Mesendoderm (in vitro differentiated cells): ENCODE measurements around the gene TNF.

Source experiments
- DNase-seq: peaks from one replicate; pipeline ENCODE4 v3.0.0; 2013
- H2AK5ac ChIP-seq: 2 replicates; pipeline ENCODE4 v1.6.1; 2013; ENCODE audit warnings: low read length, inconsistent platforms
- H2BK120ac ChIP-seq: 2 replicates; pipeline ENCODE4 v1.6.1; 2013; ENCODE audit warnings: low read depth, mild to moderate bottlenecking, low read length, moderate library complexity, mixed read lengths
- H2BK15ac ChIP-seq: replicated peaks from 2 replicates; pipeline ENCODE4 v1.6.1; 2013; ENCODE audit warnings: low read depth, mild to moderate bottlenecking, moderate library complexity
- H2BK5ac ChIP-seq: 2 replicates; pipeline ENCODE4 v1.6.1; 2013; ENCODE audit warnings: low read length, inconsistent platforms
- H3K18ac ChIP-seq: 2 replicates; pipeline ENCODE4 v1.6.1; 2013; ENCODE audit warnings: mild to moderate bottlenecking, low read length, mixed read lengths
- H3K23ac ChIP-seq: one replicate; pipeline ENCODE4 v1.6.1; 2013; ENCODE audit warnings: low read length
- H3K27ac ChIP-seq: 2 replicates; pipeline ENCODE4 v1.5.1; 2013; ENCODE audit warnings: low read depth, mild to moderate bottlenecking, inconsistent platforms, low read length, moderate library complexity
- H3K27me3 ChIP-seq: 2 replicates; pipeline ENCODE4 v1.6.1; 2013; ENCODE audit warnings: low read length, control low read depth, mild to moderate bottlenecking, inconsistent platforms; ENCODE audit not compliant: insufficient read depth, poor library complexity
- H3K36me3 ChIP-seq: 2 replicates; pipeline ENCODE4 v1.6.1; 2013; ENCODE audit warnings: low read length, inconsistent platforms; ENCODE audit not compliant: control insufficient read depth, insufficient read depth
- H3K4ac ChIP-seq: one replicate; pipeline ENCODE4 v1.6.1; 2013; ENCODE audit warnings: low read depth, mild to moderate bottlenecking, low read length, moderate library complexity
- H3K4me1 ChIP-seq: 2 replicates; pipeline ENCODE4 v1.6.1; 2013; ENCODE audit warnings: low read depth, low read length, inconsistent platforms; ENCODE audit not compliant: control insufficient read depth
- H3K4me2 ChIP-seq: 2 replicates; pipeline ENCODE4 v1.6.1; 2013; ENCODE audit warnings: low read length
- H3K4me3 ChIP-seq: 2 replicates; pipeline ENCODE4 v1.5.1; 2013; ENCODE audit warnings: mild to moderate bottlenecking, low read length
- H3K56ac ChIP-seq: one replicate; pipeline ENCODE4 v1.6.1; 2013; ENCODE audit warnings: low read length
- H3K79me1 ChIP-seq: 2 replicates; pipeline ENCODE4 v1.6.1; 2013; ENCODE audit warnings: low read length, inconsistent platforms
- H3K79me2 ChIP-seq: 2 replicates; pipeline ENCODE4 v1.6.1; 2013; ENCODE audit warnings: mild to moderate bottlenecking, low read length; ENCODE audit not compliant: control insufficient read depth, insufficient read depth
- H3K9ac ChIP-seq: 2 replicates; pipeline ENCODE4 v1.6.1; 2013; ENCODE audit warnings: low read length, inconsistent platforms
- H4K5ac ChIP-seq: one replicate; pipeline ENCODE4 v1.6.1; 2013; ENCODE audit warnings: low read length
- H4K8ac ChIP-seq: one replicate; pipeline ENCODE4 v1.6.1; 2013; ENCODE audit warnings: low read depth, mild to moderate bottlenecking, control low read depth, low read length, moderate library complexity
- WGBS: extraction: QIAGEN DNeasy Blood & Tissue Kit; methylation state at CpG from one replicate; pipeline ENCODE4 v1.1.7; 2013; ENCODE audit warnings: low lambda C conversion rate, missing lambda C conversion rate; ENCODE audit not compliant: insufficient coverage; ENCODE audit errors: extremely low coverage; 5-methylcytosine and 5-hydroxymethylcytosine counted together

Gene TNF

GRCh38 chr6:31541059-31541657 is 34.2 kb upstream of the TNF start:
- Histone ChIP-seq H3K27ac (peak overlapping the region; percentile 79), H2BK15ac (no peak overlapping the region), H2BK5ac (peak overlapping the region; percentile 99), H3K18ac (peak overlapping the region; percentile 88), H3K9ac (peak overlapping the region; percentile 80), H2BK120ac (peak overlapping the region; percentile 47), H3K4me1 (peaks cover 5% of the 10 kb centered on the region), H2AK5ac (peak overlapping the region; percentile 25), H3K4me3 (peak overlapping the region; percentile 48), H4K5ac (peak overlapping the region; percentile 85), H3K23ac (no peak overlapping the region), H3K4me2 (peak overlapping the region; percentile 43), H3K4ac (peak overlapping the region; percentile 74), H3K27me3 (no peaks in the 10 kb centered on the region), H4K8ac (peak overlapping the region; percentile 16), H3K79me2 (peaks cover 49% of the 10 kb centered on the region), H3K36me3 (peaks cover 20% of the 10 kb centered on the region), H3K56ac (peak overlapping the region; percentile 82), H3K79me1 (peaks cover 10% of the 10 kb centered on the region)
- DNase-seq: peak; percentile 80
- no CpG with 5 or more reads among the region's 21 CpGs for WGBS

DNA sequence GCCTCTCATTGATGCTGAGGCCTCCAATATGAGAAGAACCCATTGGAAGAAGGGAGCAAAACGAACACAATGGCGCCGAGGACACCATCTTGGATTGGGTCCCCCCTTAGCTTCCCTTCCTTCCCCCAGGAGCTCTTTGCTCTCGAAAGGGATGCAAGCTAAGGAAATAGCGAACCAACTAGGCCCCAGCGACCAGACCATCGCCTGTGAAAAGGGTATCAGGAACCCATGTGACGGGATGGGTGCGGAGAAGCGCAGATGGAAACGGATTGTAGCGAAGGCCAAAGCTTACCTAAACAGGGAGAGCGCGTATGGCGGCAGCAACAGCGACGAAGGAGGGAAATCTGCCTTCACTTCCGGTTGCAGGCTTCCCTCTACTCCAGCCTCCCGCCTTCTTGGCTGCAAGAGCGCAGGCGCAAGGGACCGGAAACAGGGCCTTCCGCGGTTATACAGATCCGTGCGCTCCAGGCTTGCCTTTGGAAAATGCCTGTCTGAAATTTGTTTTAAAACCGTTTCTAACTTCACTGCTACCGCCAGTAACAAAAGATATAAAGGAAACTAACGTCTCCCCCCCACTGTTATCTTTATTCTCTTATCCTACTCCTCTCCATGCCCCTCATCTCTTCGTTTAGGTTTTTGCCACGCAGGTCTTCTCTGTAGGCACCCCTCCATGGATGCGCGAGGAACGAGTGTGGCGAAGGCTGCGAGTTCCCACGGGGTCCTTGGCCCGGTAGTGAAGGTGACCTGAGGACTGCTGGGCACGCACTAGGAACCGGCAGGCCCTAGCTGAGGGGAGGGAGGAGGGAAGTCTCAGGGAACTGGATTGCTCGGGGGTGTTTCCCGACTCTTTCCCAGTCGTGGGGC is 33.5 kb upstream of the TNF start, which contains the start of gene DDX39B:
TSS of gene DDX39B (minus strand) at position 346 of the 864 bp plus-strand sequence. CDS start 1,471 bp downstream, outside the sequence.
- Histone ChIP-seq H3K4me1 (peaks cover 5% of the 10 kb centered on the region), H3K18ac (peak within 1 kb of the TSS; percentile 88), H4K5ac (peak within 1 kb of the TSS; percentile 85), H3K79me2 (peaks cover 42% of the 10 kb centered on the region), H2BK120ac (peak within 1 kb of the TSS; percentile 47), H3K4me2 (peak within 1 kb of the TSS; percentile 43), H3K56ac (peak within 1 kb of the TSS; percentile 89), H2AK5ac (peak within 1 kb of the TSS; percentile 25), H3K79me1 (peaks cover 6% of the 10 kb centered on the region), H3K4me3 (peak within 1 kb of the TSS; percentile 75), H2BK5ac (peak within 1 kb of the TSS; percentile 99), H3K36me3 (peaks cover 14% of the 10 kb centered on the region), H3K4ac (peak within 1 kb of the TSS; percentile 74), H4K8ac (peak within 1 kb of the TSS; percentile 16), H3K9ac (peak within 1 kb of the TSS; percentile 80), H3K23ac (no peak within 1 kb of the TSS), H3K27me3 (no peaks in the 10 kb centered on the region), H3K27ac (peak within 1 kb of the TSS; percentile 79), H2BK15ac (no peak within 1 kb of the TSS)
- peak; percentile 99 for DNase-seq
- no CpG with 5 or more reads among the region's 43 CpGs for WGBS

- Histone ChIP-seq H2BK5ac (no peak overlapping the region), H3K4me3 (no peak overlapping the region), H3K36me3 (peaks cover 11% of the 10 kb centered on the region), H2BK15ac (no peak overlapping the region), H3K9ac (no peak overlapping the region), H3K79me2 (peaks cover 31% of the 10 kb centered on the region), H3K79me1 (peaks cover 9% of the 10 kb centered on the region), H3K4me1 (peaks cover 5% of the 10 kb centered on the region), H3K23ac (no peak overlapping the region), H4K5ac (no peak overlapping the region), H3K27me3 (no peaks in the 10 kb centered on the region), H2BK120ac (no peak overlapping the region), H2AK5ac (no peak overlapping the region), H3K4ac (no peak overlapping the region), H4K8ac (no peak overlapping the region), H3K4me2 (no peak overlapping the region), H3K56ac (no peak overlapping the region), H3K18ac (no peak overlapping the region), H3K27ac (no peak overlapping the region)
- no CpG with 5 or more reads among the region's 6 CpGs for WGBS
- no peak for DNase-seq
These were observed 31.7 kb upstream of the TNF start for GRCh38 chr6:31543639-31544038.

DNA sequence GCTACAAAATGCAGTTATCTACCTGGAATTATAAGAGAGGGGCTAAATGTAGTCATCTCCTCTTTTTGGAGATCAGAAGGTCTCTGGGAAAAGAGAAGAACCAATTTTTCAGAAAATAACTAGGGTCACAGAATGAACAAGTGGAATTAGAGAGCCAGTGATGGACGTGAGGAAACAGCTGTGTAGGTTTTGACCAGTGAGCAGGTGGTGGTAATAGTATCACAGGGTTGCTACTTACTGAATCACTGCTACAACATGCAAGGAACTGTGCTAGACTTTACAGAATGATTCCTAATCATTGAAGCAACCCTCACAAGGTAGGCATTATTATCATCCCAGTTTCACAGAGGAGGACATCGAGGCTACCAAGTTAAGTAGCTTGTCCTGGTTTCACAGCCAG is 30.7 kb upstream of the TNF start:
- Histone ChIP-seq H3K79me1 (peaks cover 7% of the 10 kb centered on the region), H2BK5ac (no peak overlapping the region), H2BK120ac (no peak overlapping the region), H2BK15ac (no peak overlapping the region), H3K4me3 (no peak overlapping the region), H4K5ac (no peak overlapping the region), H3K4me2 (no peak overlapping the region), H3K27ac (no peak overlapping the region), H4K8ac (no peak overlapping the region), H3K27me3 (no peaks in the 10 kb centered on the region), H3K9ac (no peak overlapping the region), H3K56ac (no peak overlapping the region), H3K36me3 (peaks cover 4% of the 10 kb centered on the region), H3K23ac (no peak overlapping the region), H2AK5ac (no peak overlapping the region), H3K18ac (no peak overlapping the region), H3K79me2 (peaks cover 21% of the 10 kb centered on the region), H3K4me1 (peaks cover under 1% of the 10 kb centered on the region), H3K4ac (no peak overlapping the region)
- DNase-seq: no peak
- no CpG with 5 or more reads among the region's 2 CpGs for WGBS

GRCh38 chr6:31545291-31545690 is 30.1 kb upstream of the TNF start:
- H3K4me2 ChIP-seq: no peak overlapping the region
- H2BK15ac ChIP-seq: no peak overlapping the region
- no peak overlapping the region for H4K5ac ChIP-seq
- H3K9ac ChIP-seq: no peak overlapping the region
- H3K18ac ChIP-seq: no peak overlapping the region
- H2BK5ac ChIP-seq: no peak overlapping the region
- H2AK5ac ChIP-seq: no peak overlapping the region
- no peak overlapping the region for H3K4me3 ChIP-seq
- no peaks in the 10 kb centered on the region for H3K27me3 ChIP-seq
- peaks cover 15% of the 10 kb centered on the region for H3K79me2 ChIP-seq
- no peak overlapping the region for H3K23ac ChIP-seq
- H3K79me1 ChIP-seq: peaks cover 7% of the 10 kb centered on the region
- no peak overlapping the region for H3K4ac ChIP-seq
- no peaks in the 10 kb centered on the region for H3K4me1 ChIP-seq
- no peak overlapping the region for H2BK120ac ChIP-seq
- H3K27ac ChIP-seq: no peak overlapping the region
- H4K8ac ChIP-seq: no peak overlapping the region
- no peaks in the 10 kb centered on the region for H3K36me3 ChIP-seq
- H3K56ac ChIP-seq: peak overlapping the region; percentile 73
- no CpG with 5 or more reads among the region's 7 CpGs for WGBS
- DNase-seq: no peak
